GM12874 (cell line): Measurements from ENCODE around the gene SHB.

Experiments used
- CTCF ChIP-seq: IDR thresholded peaks from 2 replicates; pipeline ENCODE4 v1.5.1; 2011; ENCODE audit warnings: low read depth, mild to moderate bottlenecking, control low read depth, low read length, moderate library complexity; ENCODE audit not compliant: insufficient read depth

The SHB gene

GRCh38 chr9:38017149-38017884 is 51.7 kb downstream of the SHB start:
- TF ChIP-seq CTCF, result no peak

GRCh38 chr9:38016375-38017135 is 52.5 kb downstream of the SHB start:
- TF ChIP-seq CTCF, result no peak

- no peak for TF ChIP-seq CTCF
Measured at GRCh38 chr9:38015906-38016305, 53.1 kb downstream of the SHB start.

- no peak for TF ChIP-seq CTCF
Measured at GRCh38 chr9:38015266-38015665, 53.8 kb downstream of the SHB start.

GRCh38 chr9:38012767-38013450 is 56.1 kb downstream of the SHB start:
- TF ChIP-seq CTCF, result no peak

GRCh38 chr9:38011991-38012390 is 57.0 kb downstream of the SHB start:
- no peak for TF ChIP-seq CTCF
